Suprapubic skin (tissue), 4 donors: ENCODE results near the gene CAPZA1. TPM values are rescaled to one million over a fixed set of nuclear protein-coding genes. Genes with fewer than 3 reads are reported as not detected.

Experiments
- DNase-seq, 2 donors: peaks; one replicate each; pipeline ENCODE4 v3.0.0-alpha.2; 2019; ENCODE audit warnings: low spot score in 2 of 2
- H3K27ac ChIP-seq: fragments of 200-600 bp; sonication (generic); one replicate; pipeline ENCODE4 v1.5.1; 2019
- H3K27me3 ChIP-seq: fragments of 200-600 bp; sonication (generic); one replicate; pipeline ENCODE4 v1.5.1; 2019
- H3K36me3 ChIP-seq: fragments of 200-600 bp; sonication (generic); one replicate; pipeline ENCODE4 v1.5.1; 2019
- H3K4me1 ChIP-seq: fragments of 200-600 bp; sonication (generic); one replicate; pipeline ENCODE4 v1.5.1; 2019
- H3K4me3 ChIP-seq: fragments of 200-600 bp; sonication (generic); one replicate; pipeline ENCODE4 v1.5.1; 2019; ENCODE audit warnings: mild to moderate bottlenecking
- H3K9me3 ChIP-seq: fragments of 200-600 bp; sonication (generic); one replicate; pipeline ENCODE4 v1.5.1; 2019
- EP300 ChIP-seq: sonication (generic); formaldehyde crosslinking; IDR thresholded peaks from one replicate; pipeline ENCODE4 v1.6.1; 2017; ENCODE audit warnings: antibody characterized with exemption
- POLR2A ChIP-seq, 2 donors: fragments of 450-650 bp; IDR thresholded peaks; one replicate each; pipeline ENCODE4 v1.6.1; 2017; ENCODE audit warnings: antibody characterized with exemption in 2 of 2, mild to moderate bottlenecking in 2 of 2, moderate library complexity in 2 of 2
- POLR2AphosphoS5 ChIP-seq, 3 donors: sonication (generic); formaldehyde crosslinking; IDR thresholded peaks; one replicate each; pipeline ENCODE4 v1.6.1; 2017; ENCODE audit warnings: antibody characterized with exemption in 3 of 3
- WGBS: methylation state at CpG from one replicate; pipeline ENCODE4 v1.1.5; 2018; 5-methylcytosine and 5-hydroxymethylcytosine counted together
- total RNA-seq, 4 donors: library from RNA; depleted of rRNA; stranded (reverse); fragments of >200 nt; gene quantifications; one replicate each; pipeline ENCODE4 v1.1.0, GENCODE V29; 2016
- TF ChIP-seq, protein P1 (sequence below), 2 donors: fragments of 200-600 bp in 1 of 2; fragments of 450-650 bp in 1 of 2; sonication (generic) in 1 of 2; IDR thresholded peaks; one replicate each; pipeline ENCODE4 v1.5.1; 2016 to 2019; ENCODE audit warnings: antibody characterized with exemption in 2 of 2, mild to moderate bottlenecking in 1 of 2, moderate library complexity in 1 of 2

Gene CAPZA1
- total RNA-seq, 4 donors from 2014 or later = 134 to 218 (median 200) TPM

DNA sequence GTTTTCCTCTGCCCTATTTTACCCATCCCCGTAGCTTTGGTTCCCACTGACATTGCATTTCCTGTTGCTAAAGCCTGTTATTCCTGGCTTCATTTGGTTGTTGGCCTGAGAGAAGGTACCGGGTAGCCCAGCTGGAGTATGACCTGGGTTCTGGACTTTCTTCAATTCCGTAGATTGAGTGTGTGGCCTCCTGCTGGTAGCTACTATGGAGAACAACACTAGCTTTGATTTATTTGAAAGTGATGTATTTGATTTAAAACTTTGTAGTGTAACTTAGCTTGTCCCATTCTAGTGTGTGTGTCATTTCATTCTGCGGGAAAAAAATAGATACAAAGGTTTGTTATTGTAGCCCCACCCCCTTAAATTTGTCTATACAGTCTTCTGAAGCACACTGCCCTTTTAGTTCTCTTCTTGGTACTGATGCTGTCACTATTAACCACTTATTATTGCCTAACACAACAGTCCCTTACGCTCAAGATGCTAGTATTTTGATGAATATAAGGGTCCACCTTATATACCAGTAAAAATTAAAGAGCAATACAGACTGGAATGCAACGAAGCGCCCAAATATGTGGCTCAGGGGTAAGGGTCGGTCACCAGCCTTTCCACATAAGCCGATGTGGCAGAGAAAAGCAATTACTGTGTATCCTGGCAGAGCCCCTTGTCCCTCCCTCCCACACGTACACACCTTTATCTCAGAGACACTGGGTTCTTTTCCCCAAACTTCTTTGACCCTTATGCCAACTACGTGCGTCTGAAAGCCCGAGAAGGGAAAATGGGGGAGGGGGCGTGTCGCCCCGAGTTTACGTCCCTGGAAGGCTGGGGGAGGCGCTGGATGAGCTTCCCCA is 54.2 kb downstream of the CAPZA1 start:
- H3K4me3 ChIP-seq = peak overlapping the region; percentile 93
- H3K4me1 ChIP-seq = peaks cover 30% of the 10 kb centered on the region
- peak overlapping the region; percentile 87 for H3K27ac ChIP-seq
- no peak for DNase-seq
- peaks cover 30% of the 10 kb centered on the region for H3K36me3 ChIP-seq
- H3K27me3 ChIP-seq = no peaks in the 10 kb centered on the region
- peak in 1 of 3 donors; percentile 44 for TF ChIP-seq POLR2AphosphoS5 (IDR thresholded peaks at IDR 0.05)
- TF ChIP-seq, protein P1, sequence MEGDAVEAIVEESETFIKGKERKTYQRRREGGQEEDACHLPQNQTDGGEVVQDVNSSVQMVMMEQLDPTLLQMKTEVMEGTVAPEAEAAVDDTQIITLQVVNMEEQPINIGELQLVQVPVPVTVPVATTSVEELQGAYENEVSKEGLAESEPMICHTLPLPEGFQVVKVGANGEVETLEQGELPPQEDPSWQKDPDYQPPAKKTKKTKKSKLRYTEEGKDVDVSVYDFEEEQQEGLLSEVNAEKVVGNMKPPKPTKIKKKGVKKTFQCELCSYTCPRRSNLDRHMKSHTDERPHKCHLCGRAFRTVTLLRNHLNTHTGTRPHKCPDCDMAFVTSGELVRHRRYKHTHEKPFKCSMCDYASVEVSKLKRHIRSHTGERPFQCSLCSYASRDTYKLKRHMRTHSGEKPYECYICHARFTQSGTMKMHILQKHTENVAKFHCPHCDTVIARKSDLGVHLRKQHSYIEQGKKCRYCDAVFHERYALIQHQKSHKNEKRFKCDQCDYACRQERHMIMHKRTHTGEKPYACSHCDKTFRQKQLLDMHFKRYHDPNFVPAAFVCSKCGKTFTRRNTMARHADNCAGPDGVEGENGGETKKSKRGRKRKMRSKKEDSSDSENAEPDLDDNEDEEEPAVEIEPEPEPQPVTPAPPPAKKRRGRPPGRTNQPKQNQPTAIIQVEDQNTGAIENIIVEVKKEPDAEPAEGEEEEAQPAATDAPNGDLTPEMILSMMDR (IDR thresholded peaks at IDR 0.05) = peak; percentile 9 to 47
- no peak for TF ChIP-seq EP300
- no peak for TF ChIP-seq POLR2A (IDR thresholded peaks at IDR 0.05)
- WGBS = 4% methylated on average over 18 of the region's 18 CpGs
- H3K9me3 ChIP-seq = no peaks in the 10 kb centered on the region

DNA sequence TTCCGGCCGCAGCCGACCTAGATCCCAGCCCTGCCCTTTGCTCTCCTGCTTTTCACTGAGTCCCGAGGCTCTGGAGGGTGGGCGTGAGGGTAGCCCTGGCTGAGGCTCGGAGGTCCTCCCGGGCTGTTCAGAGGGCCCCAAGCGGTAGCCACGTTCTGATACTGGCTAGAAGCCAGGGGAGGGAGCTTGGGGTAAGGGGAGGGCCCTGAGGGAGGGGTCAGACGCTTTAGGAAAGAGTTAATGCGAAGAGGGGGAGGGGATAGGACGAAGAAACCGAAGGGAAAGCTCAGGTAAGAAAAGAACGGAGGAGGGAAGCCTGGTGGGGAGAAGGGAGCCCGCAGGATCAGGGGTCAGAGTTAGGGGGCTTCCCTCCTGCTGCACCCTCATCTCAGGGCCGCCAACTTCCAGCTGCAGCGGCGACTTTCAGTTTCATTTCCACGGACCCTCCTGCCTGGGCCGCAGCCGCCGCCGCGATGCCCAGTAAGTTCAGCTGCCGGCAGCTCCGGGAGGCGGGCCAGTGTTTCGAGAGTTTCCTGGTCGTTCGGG is 54.9 kb downstream of the CAPZA1 start, which contains the start of gene MOV10:
MOV10 (plus strand) TSS at position 220 of the 546 bp plus-strand sequence; CDS start at position 474, 254 bp downstream.
- H3K9me3 ChIP-seq = no peaks in the 10 kb centered on the region
- no peaks in the 10 kb centered on the region for H3K27me3 ChIP-seq
- peak within 1 kb of the TSS; percentile 87 for H3K27ac ChIP-seq
- TF ChIP-seq, protein P1 (IDR thresholded peaks at IDR 0.05) = no peak
- TF ChIP-seq POLR2A (IDR thresholded peaks at IDR 0.05) = no peak
- no peak for TF ChIP-seq EP300
- TF ChIP-seq POLR2AphosphoS5 (IDR thresholded peaks at IDR 0.05) = no peak
- DNase-seq = peak; percentile 80 to 82
- H3K4me1 ChIP-seq = peaks cover 30% of the 10 kb centered on the region
- WGBS = under 1% methylated on average over 21 of the region's 30 CpGs
- H3K36me3 ChIP-seq = peaks cover 23% of the 10 kb centered on the region
- H3K4me3 ChIP-seq = peak within 1 kb of the TSS; percentile 93

DNA sequence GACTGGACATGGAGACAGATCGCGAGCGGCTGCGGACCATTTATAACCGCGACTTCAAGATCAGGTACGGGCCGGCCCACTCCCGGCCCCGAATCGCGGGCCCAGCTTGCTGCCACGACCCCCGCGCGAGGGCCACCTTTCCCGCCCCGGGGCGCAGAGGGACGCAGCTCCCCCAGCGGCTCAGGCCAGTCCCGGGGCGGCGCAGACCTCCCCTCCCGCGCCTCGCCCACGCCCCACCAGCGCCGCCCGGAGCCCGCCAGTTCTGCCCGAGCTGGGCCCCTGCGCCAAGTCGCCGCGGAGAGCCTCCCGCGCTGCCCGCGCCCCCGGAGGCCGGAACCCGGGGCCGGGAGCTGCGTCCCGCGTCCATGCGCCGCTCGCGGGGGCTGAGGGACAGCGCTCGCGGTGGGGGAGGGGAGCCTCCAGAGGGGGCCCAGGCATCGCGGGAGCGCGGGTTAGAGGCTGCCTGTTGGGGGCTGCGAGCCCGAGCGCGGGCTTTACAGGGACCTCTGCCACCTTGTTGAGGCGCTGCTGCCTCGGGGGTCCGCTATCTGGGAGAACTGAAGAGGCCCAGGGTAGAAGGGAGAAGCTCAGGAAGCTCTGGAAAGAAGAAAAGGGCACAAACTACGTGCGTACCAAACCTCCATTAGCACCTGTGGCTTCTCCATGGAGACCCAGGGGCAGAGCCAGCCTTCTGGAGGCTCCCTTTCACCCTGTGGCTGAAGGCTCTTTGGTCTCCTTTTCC is 55.5 kb downstream of the CAPZA1 start:
- TF ChIP-seq, protein P1 (IDR thresholded peaks at IDR 0.05) = peak in 1 of 2 donors; percentile 25
- no peak for TF ChIP-seq EP300
- TF ChIP-seq POLR2A (IDR thresholded peaks at IDR 0.05) = peak in 1 of 2 donors; percentile 8
- TF ChIP-seq POLR2AphosphoS5 (IDR thresholded peaks at IDR 0.05) = no peak
- H3K4me3 ChIP-seq = peak overlapping the region; percentile 93
- no CpG with 5 or more reads among the region's 68 CpGs for WGBS
- no peaks in the 10 kb centered on the region for H3K27me3 ChIP-seq
- no peaks in the 10 kb centered on the region for H3K9me3 ChIP-seq
- H3K4me1 ChIP-seq = peaks cover 30% of the 10 kb centered on the region
- peak in 1 of 2 donors; percentile 90 for DNase-seq
- H3K27ac ChIP-seq = peak overlapping the region; percentile 87
- H3K36me3 ChIP-seq = peaks cover 18% of the 10 kb centered on the region

DNA sequence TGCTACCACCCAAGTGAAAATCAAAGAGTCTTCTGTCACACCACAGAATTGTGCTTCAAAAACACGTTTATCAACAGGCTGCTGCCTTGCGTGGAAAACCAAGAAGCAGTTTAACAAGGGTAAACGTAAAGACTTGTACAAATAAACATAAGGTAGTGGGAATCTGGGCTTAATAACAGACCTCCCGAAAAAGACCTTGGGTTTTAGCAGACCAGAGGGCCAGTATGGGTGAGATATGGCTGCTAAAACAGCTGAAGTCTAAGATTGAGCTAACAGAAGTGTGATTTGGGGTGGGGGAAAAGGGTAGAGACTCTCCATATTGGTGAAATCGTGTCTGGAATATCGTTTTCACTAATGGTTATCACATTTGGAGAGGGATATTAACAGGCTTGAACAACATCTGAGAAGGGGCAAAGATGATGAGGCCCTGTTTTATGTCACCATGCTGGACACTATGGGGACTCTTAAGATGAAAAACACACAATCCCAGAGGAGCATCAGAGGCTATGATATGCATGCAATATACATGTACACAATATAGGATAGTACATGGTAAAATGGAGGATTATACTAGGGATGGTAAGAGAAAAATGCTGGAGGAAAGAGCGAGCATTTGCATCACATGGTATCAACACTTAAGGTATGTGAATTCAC is 56.2 kb downstream of the CAPZA1 start:
- H3K4me3 ChIP-seq = peak overlapping the region; percentile 93
- TF ChIP-seq POLR2AphosphoS5 (IDR thresholded peaks at IDR 0.05) (no peak), EP300 (no peak), POLR2A (IDR thresholded peaks at IDR 0.05) (no peak)
- TF ChIP-seq, protein P1 (IDR thresholded peaks at IDR 0.05) = no peak
- peak overlapping the region; percentile 87 for H3K27ac ChIP-seq
- H3K27me3 ChIP-seq = no peaks in the 10 kb centered on the region
- no peaks in the 10 kb centered on the region for H3K9me3 ChIP-seq
- no peak for DNase-seq
- H3K4me1 ChIP-seq = peaks cover 30% of the 10 kb centered on the region
- H3K36me3 ChIP-seq = peaks cover 11% of the 10 kb centered on the region
- WGBS = 40% methylated on average over 7 of the region's 7 CpGs
